Measurements from ENCODE around the gene ERBB4.
A peak's percentile ranks its signal among the peaks of the same experiment; 100 is the strongest.

ERBB4 gene

DNA sequence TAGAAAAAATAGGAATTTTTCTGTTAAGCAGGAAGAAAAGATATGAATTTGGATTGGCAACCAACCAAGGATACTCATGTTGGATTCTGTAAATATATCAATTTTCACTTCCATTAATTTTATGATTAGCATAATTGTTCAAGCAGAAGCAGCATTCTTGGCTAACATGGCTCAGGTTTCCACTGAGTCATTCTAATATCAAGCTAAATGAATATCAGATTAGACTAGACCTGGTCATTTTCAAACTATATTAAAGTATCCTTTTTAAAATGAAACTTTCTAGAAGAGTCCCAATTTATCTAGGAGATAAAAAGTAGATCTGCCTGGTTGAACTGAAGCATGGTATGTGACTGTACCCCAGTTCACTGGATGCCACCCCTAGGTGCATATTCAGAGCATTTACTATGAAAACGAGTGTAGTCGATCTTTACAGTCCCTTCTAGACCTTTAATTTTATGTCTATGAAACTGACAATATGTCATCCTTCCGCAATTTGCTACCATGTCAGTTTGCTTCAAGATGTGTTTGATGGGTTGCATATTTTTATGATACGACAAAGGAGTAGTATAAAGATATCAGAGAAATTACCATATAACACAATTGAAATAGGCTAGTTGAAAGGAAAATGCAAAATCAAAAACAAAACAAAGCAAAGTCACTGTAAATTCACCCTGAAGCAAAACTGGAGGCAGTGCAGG is 704.9 kb downstream of the ERBB4 start:
- no peak for TF ChIP-seq JUND (IDR thresholded peaks at IDR 0.05; ENCODE audit: low read depth)

DNA sequence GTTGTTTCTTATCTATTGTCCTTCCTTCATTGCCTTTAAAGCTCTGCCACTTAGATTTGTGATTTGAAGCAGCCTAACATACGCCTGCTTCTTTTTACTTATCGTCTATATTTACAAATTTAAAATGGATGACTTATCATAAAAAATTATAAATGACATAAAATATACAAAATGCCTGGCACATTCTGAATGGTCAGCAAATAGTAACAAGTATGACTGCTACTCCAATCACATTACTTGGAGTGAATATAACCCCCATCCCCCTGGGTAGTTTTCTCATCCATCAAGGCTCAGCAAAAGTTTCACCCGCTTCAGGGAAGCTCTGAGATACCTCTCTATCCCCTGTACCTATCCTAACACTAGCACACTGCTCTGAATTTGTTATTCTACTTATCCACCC is 708.9 kb downstream of the ERBB4 start:
- TF ChIP-seq JUND (IDR thresholded peaks at IDR 0.05; ENCODE audit: low read depth): no peak
- in situ Hi-C loops (cut with HindIII; ENCODE audit: low pct_unique_long_range_greater_than_20kb, low sequenced_read_pairs): no loop called here
- DNase-seq (ENCODE audit: low read depth in 1 of 2, low spot score in 1 of 2): no peak

More for the DNA sequence above, 704.9 kb downstream of the ERBB4 start:
- no peak for DNase-seq (ENCODE audit: low read depth in 1 of 2, low spot score in 1 of 2)
- in situ Hi-C loops (cut with HindIII; ENCODE audit: low pct_unique_long_range_greater_than_20kb, low sequenced_read_pairs): no loop called here

DNA sequence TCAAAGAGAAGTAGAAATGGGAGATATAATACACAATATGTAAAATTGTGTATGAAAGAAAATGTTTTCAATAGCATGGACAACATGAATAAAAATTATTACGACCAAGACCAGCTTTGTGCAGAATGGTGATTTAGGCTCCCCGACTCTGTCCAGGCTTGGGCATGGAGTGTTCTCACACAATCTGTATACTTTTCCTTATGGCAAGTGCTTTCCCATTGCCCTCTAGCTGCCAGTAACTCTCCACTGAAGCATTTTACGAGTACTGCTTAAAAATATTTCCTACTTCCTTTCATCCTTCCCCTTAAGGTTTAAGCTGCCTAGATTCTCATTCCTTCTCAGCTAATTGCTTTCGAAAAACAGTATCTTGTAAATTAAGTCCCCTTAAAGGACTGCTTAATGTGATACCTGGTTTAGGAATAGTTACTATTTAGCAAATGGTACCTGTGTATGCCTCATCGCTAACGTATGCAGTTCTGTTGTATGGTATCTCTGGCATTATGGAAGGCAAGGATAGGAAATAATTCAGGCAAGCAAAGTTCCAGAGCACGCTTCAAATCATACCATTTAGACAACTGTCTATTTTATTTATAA is 714.6 kb downstream of the ERBB4 start:
- in situ Hi-C loops (cut with HindIII; ENCODE audit: low pct_unique_long_range_greater_than_20kb, low sequenced_read_pairs): no loop called here
- DNase-seq (ENCODE audit: low read depth in 1 of 2, low spot score in 1 of 2): no peak
- TF ChIP-seq JUND (IDR thresholded peaks at IDR 0.05; ENCODE audit: low read depth): no peak

DNA sequence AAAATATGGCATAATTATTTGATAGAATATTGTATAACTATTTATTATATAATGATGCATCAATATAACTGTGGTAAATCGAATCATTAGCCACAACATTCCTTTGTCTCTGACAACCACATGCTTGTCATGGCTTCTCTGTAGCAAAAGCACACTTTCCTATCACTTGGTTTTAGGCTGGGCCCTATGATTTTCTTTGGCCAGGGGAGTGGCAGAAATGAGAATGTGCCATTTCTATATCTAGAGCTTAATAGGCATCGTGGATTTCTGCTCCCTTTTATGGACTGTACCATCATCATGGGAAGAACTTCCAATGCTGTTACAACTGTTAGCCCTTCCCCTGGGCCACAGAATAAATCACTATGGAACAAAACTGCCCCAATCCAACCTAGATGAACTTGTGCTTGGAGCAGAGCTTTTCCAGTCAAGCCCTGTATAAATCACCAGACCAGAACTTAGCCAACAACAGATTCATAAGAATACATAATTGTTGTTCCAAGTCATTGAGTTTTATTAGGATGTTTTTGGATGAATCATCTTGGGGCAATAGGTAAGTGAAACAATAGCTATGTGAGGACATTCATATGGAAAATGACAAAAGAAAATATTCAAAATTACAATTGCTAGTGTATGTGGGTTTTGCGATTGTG is 715.8 kb downstream of the ERBB4 start:
- in situ Hi-C loops (cut with HindIII; ENCODE audit: low pct_unique_long_range_greater_than_20kb, low sequenced_read_pairs): no loop called here
- no peak for TF ChIP-seq JUND (IDR thresholded peaks at IDR 0.05; ENCODE audit: low read depth)
- no peak for DNase-seq (ENCODE audit: low read depth in 1 of 2, low spot score in 1 of 2)

DNA sequence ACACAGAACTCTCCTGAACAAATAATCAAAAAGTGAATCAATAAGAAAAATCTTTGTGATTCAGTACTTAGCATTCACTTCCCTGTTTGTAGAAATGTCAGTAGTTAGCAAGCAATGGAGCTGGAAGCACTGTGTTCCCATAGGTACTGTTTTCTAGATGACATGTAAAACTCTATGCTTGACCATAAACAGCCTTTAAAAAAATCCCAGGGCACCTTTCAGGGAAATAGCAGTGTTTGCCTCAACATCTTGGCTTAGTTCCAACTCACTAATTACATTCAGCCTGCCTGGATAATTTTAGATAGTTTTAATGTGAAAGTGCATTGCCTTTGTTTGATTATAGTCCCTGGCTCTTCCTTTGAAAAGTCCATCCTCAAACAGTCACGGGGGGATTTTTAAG is 721.8 kb downstream of the ERBB4 start:
- TF ChIP-seq JUND (IDR thresholded peaks at IDR 0.05; ENCODE audit: low read depth): no peak
- DNase-seq (ENCODE audit: low read depth in 1 of 2, low spot score in 1 of 2): no peak
- in situ Hi-C loops (cut with HindIII; ENCODE audit: low pct_unique_long_range_greater_than_20kb, low sequenced_read_pairs): no loop called here

DNA sequence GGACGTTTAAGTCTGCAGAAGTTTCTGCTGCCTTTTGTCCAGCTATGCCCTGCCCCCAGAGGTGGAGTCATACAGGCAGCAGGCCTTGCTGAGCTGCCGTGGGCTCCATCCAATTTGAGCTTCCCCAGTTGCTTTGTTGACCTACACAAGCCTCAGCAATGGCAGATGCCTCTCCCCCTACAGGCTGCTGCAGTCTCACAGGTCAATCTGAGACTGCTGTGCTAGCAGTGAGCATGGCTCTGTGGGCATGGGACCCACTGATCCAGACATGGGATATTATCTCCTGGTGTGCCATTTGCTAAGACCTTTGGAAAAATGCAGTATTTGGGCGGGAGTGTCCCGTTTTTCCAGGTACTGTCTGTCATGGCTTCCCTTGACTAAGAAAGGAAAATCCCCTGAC is 726.0 kb downstream of the ERBB4 start:
- DNase-seq (ENCODE audit: low read depth in 1 of 2, low spot score in 1 of 2): no peak
- in situ Hi-C loops (cut with HindIII; ENCODE audit: low pct_unique_long_range_greater_than_20kb, low sequenced_read_pairs): no loop called here
- no peak for TF ChIP-seq JUND (IDR thresholded peaks at IDR 0.05; ENCODE audit: low read depth)

DNA sequence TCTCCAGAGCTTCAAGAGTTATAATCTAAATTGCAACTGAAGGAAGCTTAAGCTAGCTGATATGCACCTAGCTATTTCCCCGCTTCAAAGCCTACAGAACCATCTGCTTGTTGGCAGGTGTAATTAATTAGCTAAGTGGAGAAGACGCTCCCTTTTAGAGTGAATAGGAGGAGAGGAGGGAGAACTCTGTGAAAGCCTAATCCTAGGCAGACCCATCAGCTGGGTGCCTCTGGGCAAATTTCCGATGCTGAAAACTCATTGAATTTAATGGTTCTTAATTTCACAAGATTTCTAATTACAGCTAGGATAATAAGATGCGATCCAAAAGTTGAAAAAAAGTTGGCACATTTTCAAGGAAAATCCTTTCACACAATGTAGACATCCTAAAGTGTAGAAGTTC is 735.9 kb downstream of the ERBB4 start:
- no peak for TF ChIP-seq JUND (IDR thresholded peaks at IDR 0.05; ENCODE audit: low read depth)
- in situ Hi-C loops (cut with HindIII; ENCODE audit: low pct_unique_long_range_greater_than_20kb, low sequenced_read_pairs): no loop called here
- DNase-seq (ENCODE audit: low read depth in 1 of 2, low spot score in 1 of 2): no peak

DNA sequence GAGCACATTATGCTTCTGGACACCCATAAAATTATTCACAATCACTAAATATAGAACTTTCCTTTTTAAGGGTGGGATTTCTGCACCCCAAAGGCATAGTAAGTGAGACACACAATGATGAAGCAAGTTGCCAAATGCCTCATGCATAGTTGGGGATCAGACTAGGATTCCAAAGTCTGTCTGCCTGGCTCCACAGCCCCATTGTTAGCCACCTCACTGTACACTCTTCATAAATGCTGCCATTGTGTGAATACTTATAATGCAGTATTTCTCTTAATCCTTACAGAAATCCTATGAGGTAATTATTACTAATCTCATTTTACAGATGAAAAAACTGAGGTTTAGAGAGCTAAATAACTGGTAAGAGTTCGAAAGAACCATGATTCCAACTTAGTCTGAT is 738.6 kb downstream of the ERBB4 start:
- DNase-seq (ENCODE audit: low read depth in 1 of 2, low spot score in 1 of 2): no peak
- in situ Hi-C loops (cut with HindIII; ENCODE audit: low pct_unique_long_range_greater_than_20kb, low sequenced_read_pairs): no loop called here
- no peak for TF ChIP-seq JUND (IDR thresholded peaks at IDR 0.05; ENCODE audit: low read depth)

DNA sequence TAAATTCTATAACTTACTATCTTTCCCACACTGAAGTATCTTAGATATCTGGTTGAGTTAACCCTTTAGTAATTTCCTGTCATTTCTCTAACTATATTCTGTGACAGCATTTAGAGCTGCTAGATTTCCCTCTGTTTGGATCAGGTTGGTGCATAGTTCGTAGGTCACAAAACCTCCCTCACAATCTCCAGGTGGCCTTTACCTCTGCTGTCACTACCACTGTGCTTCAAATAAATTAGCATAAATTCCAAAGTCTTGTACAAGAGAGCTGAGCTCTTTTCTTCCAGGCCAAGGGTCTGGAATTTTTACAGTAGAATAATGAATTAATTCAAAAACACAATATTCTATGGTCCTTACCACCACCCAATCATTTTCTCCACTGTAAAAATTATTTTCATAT is 739.7 kb downstream of the ERBB4 start:
- no peak for DNase-seq (ENCODE audit: low read depth in 1 of 2, low spot score in 1 of 2)
- TF ChIP-seq JUND (IDR thresholded peaks at IDR 0.05; ENCODE audit: low read depth): no peak
- in situ Hi-C loops (cut with HindIII; ENCODE audit: low pct_unique_long_range_greater_than_20kb, low sequenced_read_pairs): no loop called here

DNA sequence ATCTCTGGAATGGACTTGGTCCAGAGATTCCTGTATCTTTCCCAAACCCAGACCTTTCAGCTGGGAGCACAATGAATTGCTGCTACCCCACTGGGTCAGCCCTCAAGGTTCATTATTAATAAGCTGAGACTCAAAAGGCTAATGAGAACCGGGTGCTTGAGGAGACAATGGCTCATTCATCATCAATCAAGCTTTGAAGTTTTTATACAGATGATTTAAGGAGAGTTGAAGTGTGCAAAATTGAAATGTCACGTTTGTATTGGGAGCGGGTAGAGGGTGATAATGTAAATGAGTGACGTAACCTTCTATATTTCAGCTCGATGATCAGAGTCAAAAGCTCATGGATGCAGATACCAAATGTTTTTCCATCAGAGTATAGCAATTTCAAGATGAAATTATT is 744.9 kb downstream of the ERBB4 start:
- no peak for DNase-seq (ENCODE audit: low read depth in 1 of 2, low spot score in 1 of 2)

DNA sequence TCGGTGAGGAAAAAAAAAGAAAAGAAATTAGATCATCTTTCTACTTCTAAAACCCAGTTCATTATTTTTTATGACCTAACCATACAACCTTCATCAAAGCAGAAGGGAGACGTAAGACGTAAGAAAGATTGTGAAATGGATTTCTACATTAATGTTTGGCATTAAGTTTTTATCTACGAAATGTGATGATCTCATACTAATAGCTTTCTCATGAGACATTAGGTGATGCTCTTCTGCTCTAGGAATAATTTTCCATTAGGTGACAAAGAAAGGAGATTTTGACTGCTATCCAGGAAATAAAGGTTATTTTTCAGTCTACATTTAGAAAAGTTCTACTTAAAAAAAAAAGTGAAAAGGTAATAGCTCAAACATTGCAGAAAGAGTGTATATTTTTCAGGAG is 748.6 kb downstream of the ERBB4 start:
- no peak for DNase-seq (ENCODE audit: low read depth in 1 of 2, low spot score in 1 of 2)
- TF ChIP-seq JUND (IDR thresholded peaks at IDR 0.05; ENCODE audit: low read depth): no peak
- in situ Hi-C loops (cut with HindIII; ENCODE audit: low pct_unique_long_range_greater_than_20kb, low sequenced_read_pairs): no loop called here

More for the DNA sequence above, 744.9 kb downstream of the ERBB4 start:
- in situ Hi-C loops (cut with HindIII; ENCODE audit: low pct_unique_long_range_greater_than_20kb, low sequenced_read_pairs): no loop called here
- no peak for TF ChIP-seq JUND (IDR thresholded peaks at IDR 0.05; ENCODE audit: low read depth)

DNA sequence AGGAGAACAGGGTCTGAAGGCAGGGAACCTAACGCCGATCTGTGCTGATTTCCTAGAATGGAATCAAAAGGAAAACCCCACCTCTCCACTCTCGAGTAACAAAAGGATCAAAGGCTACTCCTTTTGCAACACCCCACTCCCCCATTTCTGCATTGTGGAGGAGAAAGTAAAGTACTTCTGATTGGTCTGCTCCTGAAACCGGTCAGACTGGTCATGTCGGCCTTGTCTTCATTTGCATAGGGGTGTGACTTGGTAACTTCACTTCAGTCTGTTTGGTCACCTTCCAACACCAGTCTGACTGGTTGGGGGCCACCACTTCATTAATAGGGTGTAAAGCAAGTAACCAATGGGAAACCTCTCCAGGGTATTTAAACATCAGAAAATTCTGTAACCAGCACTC is 771.9 kb downstream of the ERBB4 start:
- DNase-seq (ENCODE audit: low read depth in 1 of 2, low spot score in 1 of 2): peak in 1 of 2 experiments; percentile 95
- no peak for TF ChIP-seq JUND (IDR thresholded peaks at IDR 0.05; ENCODE audit: low read depth)
- in situ Hi-C loops (cut with HindIII; ENCODE audit: low pct_unique_long_range_greater_than_20kb, low sequenced_read_pairs): no loop called here

DNA sequence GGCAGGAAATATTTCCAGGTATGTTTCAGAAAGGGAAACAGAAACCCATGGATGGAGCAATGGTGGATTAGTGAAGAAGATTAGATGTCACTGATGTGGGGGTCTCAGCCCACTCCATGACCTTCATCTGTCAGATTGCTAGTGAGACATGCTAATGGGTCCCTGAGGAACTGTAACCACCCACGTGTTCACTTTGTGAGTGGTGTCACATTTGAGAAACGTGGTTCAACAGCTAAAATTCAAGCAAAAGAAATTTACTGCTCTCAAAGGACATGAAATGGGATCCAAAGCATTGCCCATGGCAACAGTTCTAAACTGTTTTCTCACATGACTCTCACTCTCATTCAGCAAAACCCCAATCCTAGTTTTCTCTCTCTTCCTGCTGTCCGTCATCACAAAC is 776.1 kb downstream of the ERBB4 start:
- TF ChIP-seq JUND (IDR thresholded peaks at IDR 0.05; ENCODE audit: low read depth): no peak
- in situ Hi-C loops (cut with HindIII; ENCODE audit: low pct_unique_long_range_greater_than_20kb, low sequenced_read_pairs): no loop called here
- DNase-seq (ENCODE audit: low read depth in 1 of 2, low spot score in 1 of 2): no peak
